ENCODE results near the gene PRELID3B. TPM values are rescaled to one million over a fixed set of nuclear protein-coding genes. Genes with fewer than 3 reads are reported as not detected.

The PRELID3B gene
- total and polyA plus RNA-seq, 10 of the 15 experiments (the other 5 are each of a cell fraction or from before 2014, with no cell fraction given), result 72.5 to 151 (median 124) TPM

- TF ChIP-seq CUX1 (IDR thresholded peaks at IDR 0.05; ENCODE audit: insufficient replicate concordance, low read depth, low read length) (no peak), BMI1 (IDR thresholded peaks at IDR 0.05; ENCODE audit: borderline replicate concordance) (no peak), SMARCA5 (IDR thresholded peaks at IDR 0.05) (no peak), MXI1 (IDR thresholded peaks at IDR 0.05; ENCODE audit: low read depth, low read length) (no peak), STAT1 (conservative IDR thresholded peaks at IDR 0.05) (no peak), POU2F2 (IDR thresholded peaks at IDR 0.05; ENCODE audit: borderline replicate concordance, low read depth, low read length) (no peak), USF1 (IDR thresholded peaks at IDR 0.05; ENCODE audit: borderline replicate concordance, extremely low read length, insufficient read depth, low read depth, low read length) (no peak), CREM (IDR thresholded peaks at IDR 0.05; ENCODE audit: low read depth) (no peak)
- TF ChIP-seq, protein P1, sequence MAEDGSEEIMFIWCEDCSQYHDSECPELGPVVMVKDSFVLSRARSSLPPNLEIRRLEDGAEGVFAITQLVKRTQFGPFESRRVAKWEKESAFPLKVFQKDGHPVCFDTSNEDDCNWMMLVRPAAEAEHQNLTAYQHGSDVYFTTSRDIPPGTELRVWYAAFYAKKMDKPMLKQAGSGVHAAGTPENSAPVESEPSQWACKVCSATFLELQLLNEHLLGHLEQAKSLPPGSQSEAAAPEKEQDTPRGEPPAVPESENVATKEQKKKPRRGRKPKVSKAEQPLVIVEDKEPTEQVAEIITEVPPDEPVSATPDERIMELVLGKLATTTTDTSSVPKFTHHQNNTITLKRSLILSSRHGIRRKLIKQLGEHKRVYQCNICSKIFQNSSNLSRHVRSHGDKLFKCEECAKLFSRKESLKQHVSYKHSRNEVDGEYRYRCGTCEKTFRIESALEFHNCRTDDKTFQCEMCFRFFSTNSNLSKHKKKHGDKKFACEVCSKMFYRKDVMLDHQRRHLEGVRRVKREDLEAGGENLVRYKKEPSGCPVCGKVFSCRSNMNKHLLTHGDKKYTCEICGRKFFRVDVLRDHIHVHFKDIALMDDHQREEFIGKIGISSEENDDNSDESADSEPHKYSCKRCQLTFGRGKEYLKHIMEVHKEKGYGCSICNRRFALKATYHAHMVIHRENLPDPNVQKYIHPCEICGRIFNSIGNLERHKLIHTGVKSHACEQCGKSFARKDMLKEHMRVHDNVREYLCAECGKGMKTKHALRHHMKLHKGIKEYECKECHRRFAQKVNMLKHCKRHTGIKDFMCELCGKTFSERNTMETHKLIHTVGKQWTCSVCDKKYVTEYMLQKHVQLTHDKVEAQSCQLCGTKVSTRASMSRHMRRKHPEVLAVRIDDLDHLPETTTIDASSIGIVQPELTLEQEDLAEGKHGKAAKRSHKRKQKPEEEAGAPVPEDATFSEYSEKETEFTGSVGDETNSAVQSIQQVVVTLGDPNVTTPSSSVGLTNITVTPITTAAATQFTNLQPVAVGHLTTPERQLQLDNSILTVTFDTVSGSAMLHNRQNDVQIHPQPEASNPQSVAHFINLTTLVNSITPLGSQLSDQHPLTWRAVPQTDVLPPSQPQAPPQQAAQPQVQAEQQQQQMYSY (CRISPR knock-in tag; IDR thresholded peaks at IDR 0.05), result no peak
Measured at GRCh38 chr20:59008715-59009336, 33.8 kb downstream of the PRELID3B start (continued).
